ENCODE measurements around the gene CKAP2L.

- no peak for TF ChIP-seq ZNF24 (IDR thresholded peaks at IDR 0.05)
- TF ChIP-seq, protein P1, sequence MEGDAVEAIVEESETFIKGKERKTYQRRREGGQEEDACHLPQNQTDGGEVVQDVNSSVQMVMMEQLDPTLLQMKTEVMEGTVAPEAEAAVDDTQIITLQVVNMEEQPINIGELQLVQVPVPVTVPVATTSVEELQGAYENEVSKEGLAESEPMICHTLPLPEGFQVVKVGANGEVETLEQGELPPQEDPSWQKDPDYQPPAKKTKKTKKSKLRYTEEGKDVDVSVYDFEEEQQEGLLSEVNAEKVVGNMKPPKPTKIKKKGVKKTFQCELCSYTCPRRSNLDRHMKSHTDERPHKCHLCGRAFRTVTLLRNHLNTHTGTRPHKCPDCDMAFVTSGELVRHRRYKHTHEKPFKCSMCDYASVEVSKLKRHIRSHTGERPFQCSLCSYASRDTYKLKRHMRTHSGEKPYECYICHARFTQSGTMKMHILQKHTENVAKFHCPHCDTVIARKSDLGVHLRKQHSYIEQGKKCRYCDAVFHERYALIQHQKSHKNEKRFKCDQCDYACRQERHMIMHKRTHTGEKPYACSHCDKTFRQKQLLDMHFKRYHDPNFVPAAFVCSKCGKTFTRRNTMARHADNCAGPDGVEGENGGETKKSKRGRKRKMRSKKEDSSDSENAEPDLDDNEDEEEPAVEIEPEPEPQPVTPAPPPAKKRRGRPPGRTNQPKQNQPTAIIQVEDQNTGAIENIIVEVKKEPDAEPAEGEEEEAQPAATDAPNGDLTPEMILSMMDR (IDR thresholded peaks at IDR 0.05 in 2 of 3, conservative IDR thresholded peaks at IDR 0.05 in 1 of 3; ENCODE audit: control insufficient read depth in 2 of 3, extremely low read depth in 1 of 3, insufficient read depth in 1 of 3, low read depth in 3 of 3, low read length in 3 of 3): no peak
- no peak for TF ChIP-seq SKIL (IDR thresholded peaks at IDR 0.05; ENCODE audit: low read depth, poor library complexity, severe bottlenecking)
Measured at GRCh38 chr2:112764071-112765044, at the start of gene CKAP2L.
